Keratinocyte (primary cell): ENCODE measurements around the gene HK2.

Source experiments
- EZH2 ChIP-seq: IDR thresholded peaks from one replicate; pipeline ENCODE4 v1.6.1; 2012; ENCODE audit warnings: inconsistent platforms, mild to moderate bottlenecking, low read length, moderate library complexity
- TF ChIP-seq, protein P1 (sequence below), 3 experiments: IDR thresholded peaks in 1 of 3; conservative IDR thresholded peaks in 1 of 3; optimal IDR thresholded peaks in 1 of 3; 2 replicates in 2 of 3; 3 replicates in 1 of 3; pipeline versions ENCODE3 to v1.5.1; 2011; ENCODE audit warnings: low read length in 3 of 3, mild to moderate bottlenecking in 3 of 3, moderate library complexity in 2 of 3, control low read depth in 1 of 3, inconsistent platforms in 1 of 3; ENCODE audit not compliant: insufficient read depth in 2 of 3; ENCODE audit errors: extremely low read depth in 1 of 3

DNA sequence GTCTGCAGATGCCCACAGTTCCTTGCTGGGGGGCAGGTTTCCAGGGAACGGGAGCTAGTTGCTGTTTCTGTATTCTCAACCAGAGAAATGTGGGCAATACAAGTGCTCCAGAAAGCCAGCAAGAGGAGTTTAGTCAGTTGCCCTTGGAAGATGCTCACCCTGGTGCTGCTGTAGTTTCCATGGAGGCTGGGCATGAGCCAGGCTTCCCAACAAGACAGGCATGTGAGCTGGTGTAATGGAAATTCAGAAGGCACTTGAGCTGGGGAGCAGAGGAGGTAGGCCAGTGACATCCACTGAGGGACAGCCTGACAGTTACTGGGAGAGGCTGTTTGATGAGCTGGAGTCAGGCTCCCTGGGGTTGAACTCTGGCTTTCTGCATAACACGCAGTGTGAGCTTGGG lies 7.7 kb downstream of the HK2 start:
- TF ChIP-seq, protein P1, sequence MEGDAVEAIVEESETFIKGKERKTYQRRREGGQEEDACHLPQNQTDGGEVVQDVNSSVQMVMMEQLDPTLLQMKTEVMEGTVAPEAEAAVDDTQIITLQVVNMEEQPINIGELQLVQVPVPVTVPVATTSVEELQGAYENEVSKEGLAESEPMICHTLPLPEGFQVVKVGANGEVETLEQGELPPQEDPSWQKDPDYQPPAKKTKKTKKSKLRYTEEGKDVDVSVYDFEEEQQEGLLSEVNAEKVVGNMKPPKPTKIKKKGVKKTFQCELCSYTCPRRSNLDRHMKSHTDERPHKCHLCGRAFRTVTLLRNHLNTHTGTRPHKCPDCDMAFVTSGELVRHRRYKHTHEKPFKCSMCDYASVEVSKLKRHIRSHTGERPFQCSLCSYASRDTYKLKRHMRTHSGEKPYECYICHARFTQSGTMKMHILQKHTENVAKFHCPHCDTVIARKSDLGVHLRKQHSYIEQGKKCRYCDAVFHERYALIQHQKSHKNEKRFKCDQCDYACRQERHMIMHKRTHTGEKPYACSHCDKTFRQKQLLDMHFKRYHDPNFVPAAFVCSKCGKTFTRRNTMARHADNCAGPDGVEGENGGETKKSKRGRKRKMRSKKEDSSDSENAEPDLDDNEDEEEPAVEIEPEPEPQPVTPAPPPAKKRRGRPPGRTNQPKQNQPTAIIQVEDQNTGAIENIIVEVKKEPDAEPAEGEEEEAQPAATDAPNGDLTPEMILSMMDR (optimal IDR thresholded peaks at IDR 0.05 in 1 of 3, IDR thresholded peaks at IDR 0.05 in 1 of 3, conservative IDR thresholded peaks at IDR 0.05 in 1 of 3; ENCODE audit: extremely low read depth in 1 of 3, insufficient read depth in 2 of 3, low read length in 3 of 3) = no peak
- no peak for TF ChIP-seq EZH2
